Astrocyte (in vitro differentiated cells and primary cell): ENCODE measurements around the gene NOX4. TPM values are rescaled to one million over a fixed set of nuclear protein-coding genes. Genes with fewer than 3 reads are reported as not detected.

ENCODE experiments used
- DNase-seq: peaks from one replicate; pipeline ENCODE4 v3.0.0-alpha.2; 2010; ENCODE audit warnings: low read depth
- FAIRE-seq: peaks from 2 replicates; lab custom pipeline; 2011; peaks lifted over from hg19 to GRCh38; lab: Jason Lieb, UNC
- H2AFZ ChIP-seq: 2 replicates; pipeline ENCODE4 v1.6.0; 2012; ENCODE audit warnings: low read depth, low read length, inconsistent platforms
- H3K27ac ChIP-seq: 2 replicates; pipeline ENCODE4 v1.5.1; 2011; ENCODE audit warnings: low read depth, low read length, inconsistent platforms
- H3K27me3 ChIP-seq: 2 replicates; pipeline ENCODE4 v1.6.0; 2011; ENCODE audit warnings: low read length, inconsistent platforms; ENCODE audit not compliant: insufficient read depth
- H3K36me3 ChIP-seq: 2 replicates; pipeline ENCODE4 v1.5.1; 2011; ENCODE audit warnings: low read length, inconsistent platforms; ENCODE audit not compliant: insufficient read depth
- H3K4me1 ChIP-seq: 2 replicates; pipeline ENCODE4 v1.5.1; 2011; ENCODE audit warnings: low read length, inconsistent platforms; ENCODE audit not compliant: insufficient read depth
- H3K4me2 ChIP-seq: 2 replicates; pipeline ENCODE4 v1.6.0; 2012; ENCODE audit warnings: low read length, inconsistent platforms
- H3K4me3 ChIP-seq: 2 replicates; pipeline ENCODE4 v1.5.1; 2011; ENCODE audit warnings: low read depth, mild to moderate bottlenecking, low read length, inconsistent platforms; ENCODE audit not compliant: insufficient read depth
- H3K79me2 ChIP-seq: 2 replicates; pipeline ENCODE4 v1.6.0; 2012; ENCODE audit warnings: mild to moderate bottlenecking, low read length, inconsistent platforms; ENCODE audit not compliant: insufficient read depth
- H3K9ac ChIP-seq: 2 replicates; pipeline ENCODE4 v1.6.0; 2012; ENCODE audit warnings: mild to moderate bottlenecking, low read length, inconsistent platforms
- H3K9me3 ChIP-seq: 2 replicates; pipeline ENCODE4 v1.5.1; 2012; ENCODE audit warnings: low read depth, mild to moderate bottlenecking, low read length, inconsistent platforms; ENCODE audit not compliant: insufficient read depth
- H4K20me1 ChIP-seq: 2 replicates; pipeline ENCODE4 v1.6.0; 2012; ENCODE audit warnings: low read length, inconsistent platforms; ENCODE audit not compliant: insufficient read depth
- H3K27ac Mint-ChIP-seq: one replicate; pipeline ENCODE4 v1.8.0; 2021; ENCODE audit warnings: mild to moderate bottlenecking, mixed read lengths; ENCODE audit not compliant: unreplicated experiment
- H3K27me3 Mint-ChIP-seq: one replicate; pipeline ENCODE4 v1.8.0; 2021; ENCODE audit warnings: low read depth, mixed read lengths; ENCODE audit not compliant: unreplicated experiment
- H3K36me3 Mint-ChIP-seq: one replicate; pipeline ENCODE4 v1.8.0; 2021; ENCODE audit warnings: low read depth, mixed read lengths; ENCODE audit not compliant: unreplicated experiment
- H3K4me1 Mint-ChIP-seq: one replicate; pipeline ENCODE4 v1.8.0; 2021; ENCODE audit warnings: low read depth, mixed read lengths; ENCODE audit not compliant: unreplicated experiment
- H3K4me3 Mint-ChIP-seq: one replicate; pipeline ENCODE4 v1.8.0; 2021; ENCODE audit warnings: mild to moderate bottlenecking, moderate library complexity, mixed read lengths; ENCODE audit not compliant: unreplicated experiment
- H3K9me3 Mint-ChIP-seq: one replicate; pipeline ENCODE4 v1.8.0; 2021; ENCODE audit warnings: mild to moderate bottlenecking, mixed read lengths; ENCODE audit not compliant: unreplicated experiment
- CTCF ChIP-seq: IDR thresholded peaks from 2 replicates; pipeline ENCODE4 v1.5.1; 2011; ENCODE audit warnings: low read depth, mild to moderate bottlenecking, inconsistent platforms, low read length, moderate library complexity; ENCODE audit not compliant: insufficient read depth
- EZH2 ChIP-seq: IDR thresholded peaks from 2 replicates; pipeline ENCODE4 v1.6.1; 2012; ENCODE audit warnings: mild to moderate bottlenecking, low read length, inconsistent platforms; ENCODE audit not compliant: insufficient read depth
- total RNA-seq: library from RNA; stranded (reverse); gene quantifications from 2 replicates; pipeline ENCODE4 v1.2.1, GENCODE V29; 2021

NOX4 gene
- total RNA-seq, 1 donor from 2014 or later: 36.5 TPM

- Histone ChIP-seq H3K4me3 (no peak overlapping the region), H3K27ac (no peak overlapping the region), H3K27me3 (no peaks in the 10 kb centered on the region), H2AFZ (no peak overlapping the region), H3K36me3 (no peaks in the 10 kb centered on the region), H3K9me3 (no peaks in the 10 kb centered on the region), H3K4me1 (no peaks in the 10 kb centered on the region), H3K4me2 (no peak overlapping the region), H4K20me1 (no peaks in the 10 kb centered on the region), H3K79me2 (no peaks in the 10 kb centered on the region), H3K9ac (no peak overlapping the region)
- no peak for FAIRE-seq
- peaks cover 2% of the 10 kb centered on the region for H3K9me3 Mint-ChIP-seq
- DNase-seq: no peak
- no peak overlapping the region for H3K27ac Mint-ChIP-seq
- TF ChIP-seq EZH2 (no peak), CTCF (no peak)
- H3K27me3 Mint-ChIP-seq: no peaks in the 10 kb centered on the region
- peaks cover 5% of the 10 kb centered on the region for H3K4me1 Mint-ChIP-seq
- H3K4me3 Mint-ChIP-seq: no peak overlapping the region
- peaks cover 3% of the 10 kb centered on the region for H3K36me3 Mint-ChIP-seq
These were observed 45.8 kb upstream of the NOX4 start for GRCh38 chr11:89536926-89537325.

GRCh38 chr11:89535221-89535620 is 44.0 kb upstream of the NOX4 start:
- no peak overlapping the region for H3K4me3 ChIP-seq
- TF ChIP-seq CTCF (no peak), EZH2 (no peak)
- no peak for FAIRE-seq
- H3K27me3 ChIP-seq: no peaks in the 10 kb centered on the region
- H3K4me3 Mint-ChIP-seq: no peak overlapping the region
- no peak overlapping the region for H3K27ac Mint-ChIP-seq
- H3K79me2 ChIP-seq: no peaks in the 10 kb centered on the region
- no peaks in the 10 kb centered on the region for H3K9me3 ChIP-seq
- peaks cover 3% of the 10 kb centered on the region for H3K36me3 Mint-ChIP-seq
- H4K20me1 ChIP-seq: no peaks in the 10 kb centered on the region
- H3K9ac ChIP-seq: no peak overlapping the region
- no peak overlapping the region for H3K27ac ChIP-seq
- H3K36me3 ChIP-seq: no peaks in the 10 kb centered on the region
- H3K9me3 Mint-ChIP-seq: peaks cover 2% of the 10 kb centered on the region
- no peak for DNase-seq
- H2AFZ ChIP-seq: no peak overlapping the region
- no peaks in the 10 kb centered on the region for H3K27me3 Mint-ChIP-seq
- H3K4me1 ChIP-seq: no peaks in the 10 kb centered on the region
- H3K4me2 ChIP-seq: no peak overlapping the region
- H3K4me1 Mint-ChIP-seq: peaks cover 5% of the 10 kb centered on the region

GRCh38 chr11:89529626-89530380 is 38.6 kb upstream of the NOX4 start:
- Histone ChIP-seq H3K79me2 (no peaks in the 10 kb centered on the region), H3K9ac (no peak overlapping the region), H4K20me1 (no peaks in the 10 kb centered on the region), H3K4me3 (no peak overlapping the region), H3K36me3 (no peaks in the 10 kb centered on the region), H3K27me3 (no peaks in the 10 kb centered on the region), H3K4me2 (no peak overlapping the region), H3K4me1 (no peaks in the 10 kb centered on the region), H3K27ac (no peak overlapping the region), H3K9me3 (no peaks in the 10 kb centered on the region), H2AFZ (no peak overlapping the region)
- DNase-seq: no peak
- Mint-ChIP-seq H3K4me3 (no peak overlapping the region), H3K27ac (no peak overlapping the region), H3K4me1 (peaks cover 5% of the 10 kb centered on the region), H3K9me3 (peaks cover 2% of the 10 kb centered on the region), H3K36me3 (no peaks in the 10 kb centered on the region), H3K27me3 (no peaks in the 10 kb centered on the region)
- no peak for FAIRE-seq
- TF ChIP-seq EZH2 (no peak), CTCF (no peak)
